K562 (cell line): Measurements from ENCODE around the gene P2RY6. TPM values are rescaled to one million over a fixed set of nuclear protein-coding genes. Genes with fewer than 3 reads are reported as not detected.
A peak's percentile ranks its signal among the peaks of the same experiment; 100 is the strongest.

Experiments used
- ATAC-seq: fragments of 200-7000 bp; cut with Tn5 transposase; 3 replicates; pipeline ENCODE4 v1.9.1; 2020; ENCODE audit warnings: moderate library complexity
- BruUV-seq: library from RNA; stranded (reverse); fragments of 400-500 nt; replicated peaks from 2 replicates; lab custom pipeline; 2021; lab: Mats Ljungman, UMichigan
- CTCF ChIA-PET: fragments of 300-600 bp; formaldehyde crosslinking; extraction: SDS; loops from one replicate; lab custom pipeline; 2021; ENCODE audit warnings: low intra/inter-chr PET ratio; lab: Yijun Ruan, JAX
- POLR2A ChIA-PET: fragments of 300-600, 350-650 bp; sonication (Branson Sonifier 250); formaldehyde crosslinking; extraction: SDS; loops from one replicate; lab custom pipeline; 2021; ENCODE audit warnings: antibody characterized with exemption, inconsistent platforms; lab: Yijun Ruan, JAX
- DNase-seq, 4 experiments: peaks; one replicate each; pipeline versions ENCODE4 v3.0.0 to v3.0.0-alpha.2; 2011 to 2018; ENCODE audit warnings: low spot score in 3 of 4, mixed read lengths in 3 of 4; ENCODE audit errors: extremely low read depth in 1 of 4
- FAIRE-seq: peaks from 2 replicates; lab custom pipeline; 2011; peaks lifted over from hg19 to GRCh38; lab: Jason Lieb, UNC
- H2AFZ ChIP-seq: 2 replicates; pipeline ENCODE4 v1.6.0; 2011; ENCODE audit warnings: low read depth, low read length, control low read depth, inconsistent platforms
- H3K27ac ChIP-seq: fragments of 200-600 bp; 3 replicates; pipeline ENCODE4 v1.8.0; 2011; ENCODE audit warnings: low read depth, mild to moderate bottlenecking, control low read depth, inconsistent platforms, low read length, moderate library complexity, mixed read lengths; ENCODE audit errors: extremely low read depth
- H3K27me3 ChIP-seq, 2 experiments: fragments of 300-600 bp in 1 of 2; 2 replicates in 1 of 2; 3 replicates in 1 of 2; pipeline versions ENCODE4 v1.6.0 to v1.8.0; 2011; ENCODE audit warnings: inconsistent platforms in 2 of 2, low read length in 2 of 2, mild to moderate bottlenecking in 1 of 2, mixed read lengths in 1 of 2, moderate library complexity in 1 of 2; ENCODE audit not compliant: control insufficient read depth in 2 of 2, insufficient read depth in 2 of 2
- H3K36me3 ChIP-seq: fragments of 300-600 bp; 3 replicates; pipeline ENCODE4 v1.8.0; 2011; ENCODE audit warnings: mild to moderate bottlenecking, low read length, inconsistent platforms; ENCODE audit not compliant: control insufficient read depth, insufficient read depth
- H3K4me1 ChIP-seq, 2 experiments: fragments of 200-600 bp in 1 of 2; replicated peaks in 1 of 2; 2 replicates in 1 of 2; 3 replicates in 1 of 2; pipeline versions ENCODE4 v1.5.1 to v1.8.0; 2011; ENCODE audit warnings: inconsistent platforms in 2 of 2, low read length in 2 of 2, mild to moderate bottlenecking in 1 of 2, mixed read lengths in 1 of 2, moderate library complexity in 1 of 2; ENCODE audit not compliant: control insufficient read depth in 2 of 2, insufficient read depth in 2 of 2
- H3K4me2 ChIP-seq: 2 replicates; pipeline ENCODE4 v1.6.1; 2011; ENCODE audit warnings: low read length, control low read depth, inconsistent platforms, mixed read lengths; ENCODE audit not compliant: insufficient read depth
- H3K4me3 ChIP-seq: fragments of 200-600 bp; sonication (generic), shearing (Covaris generic); 2 replicates; pipeline ENCODE4 v1.5.1; 2016; ENCODE audit warnings: control low read depth, inconsistent platforms
- H3K79me2 ChIP-seq: fragments of 200-600 bp; 3 replicates; pipeline ENCODE4 v1.8.0; 2011; ENCODE audit warnings: low read length, inconsistent platforms; ENCODE audit not compliant: control insufficient read depth, insufficient read depth
- H3K9ac ChIP-seq, 2 experiments: 2 replicates each; pipeline versions ENCODE4 v1.6.0 to v1.6.1; 2011; ENCODE audit warnings: low read depth in 2 of 2, low read length in 2 of 2, control low read depth in 1 of 2, inconsistent platforms in 1 of 2, mild to moderate bottlenecking in 1 of 2, mixed read lengths in 1 of 2; ENCODE audit not compliant: insufficient read depth in 1 of 2
- H3K9me1 ChIP-seq: one replicate; pipeline ENCODE4 v1.6.0; 2011; ENCODE audit warnings: inconsistent platforms, mild to moderate bottlenecking, low read length, moderate library complexity; ENCODE audit not compliant: control insufficient read depth, insufficient read depth
- H3K9me3 ChIP-seq: replicated peaks from 2 replicates; pipeline ENCODE4 v1.5.1; 2011; ENCODE audit warnings: low read depth, low read length, inconsistent platforms; ENCODE audit not compliant: control insufficient read depth, insufficient read depth
- H4K20me1 ChIP-seq: replicated peaks from 2 replicates; pipeline ENCODE4 v1.6.1; 2011; ENCODE audit warnings: low read length, inconsistent platforms, mixed read lengths; ENCODE audit not compliant: control insufficient read depth, insufficient read depth
- BCOR ChIP-seq: fragments of 450-650 bp; IDR thresholded peaks from 2 replicates; pipeline ENCODE4 v1.6.1; 2016
- CBX2 ChIP-seq: fragments of 200-600 bp; sonication (generic); IDR thresholded peaks from one replicate; pipeline ENCODE4 v1.6.1; 2012; ENCODE audit warnings: mild to moderate bottlenecking, low read length, inconsistent platforms; ENCODE audit not compliant: insufficient read depth, poor library complexity, severe bottlenecking
- HNRNPLL ChIP-seq: fragments of 200-400 bp; formaldehyde crosslinking; IDR thresholded peaks from 2 replicates; pipeline ENCODE4 v1.6.1; 2017; ENCODE audit warnings: low read length, low read depth, mild to moderate bottlenecking; ENCODE audit not compliant: poor library complexity, severe bottlenecking
- KDM1A ChIP-seq, 2 experiments: fragments of 450-650 bp; IDR thresholded peaks; 2 replicates each; pipeline ENCODE4 v1.6.1; 2016; ENCODE audit warnings: mild to moderate bottlenecking in 2 of 2
- NR4A1 ChIP-seq, 2 experiments: fragments of 250-450 bp in 1 of 2; fragments of 450-650 bp in 1 of 2; sonication (Bioruptor Pico) in 1 of 2; IDR thresholded peaks; 2 replicates each; pipeline versions ENCODE4 v1.4.0 to v1.6.1; 2016 to 2020; ENCODE audit warnings: mild to moderate bottlenecking in 2 of 2, missing compliant biosample characterization in 1 of 2, missing genetic modification characterization in 1 of 2, moderate library complexity in 1 of 2
- RBM25 ChIP-seq: fragments of 200-400 bp; formaldehyde crosslinking; IDR thresholded peaks from 2 replicates; pipeline ENCODE4 v1.6.1; 2018; ENCODE audit warnings: low read length, low read depth, moderate library complexity; ENCODE audit not compliant: severe bottlenecking
- RCOR1 ChIP-seq, 2 experiments: IDR thresholded peaks; 2 replicates each; pipeline ENCODE4 v1.6.1; 2012; ENCODE audit warnings: low read depth in 2 of 2, low read length in 2 of 2, borderline replicate concordance in 1 of 2, improper control_type of control experiment in 1 of 2
- SMARCA5 ChIP-seq: fragments of 450-650 bp; IDR thresholded peaks from 2 replicates; pipeline ENCODE4 v1.6.1; 2016
- TAF15 ChIP-seq: fragments of 200-400 bp; formaldehyde crosslinking; IDR thresholded peaks from 2 replicates; pipeline ENCODE4 v1.6.1; 2017; ENCODE audit warnings: mild to moderate bottlenecking, low read depth, low read length, moderate library complexity
- ZFP36 ChIP-seq: fragments of 150-350 bp; IDR thresholded peaks from 2 replicates; pipeline ENCODE4 v1.6.1; 2018; ENCODE audit warnings: low read length, low read depth; ENCODE audit not compliant: partially characterized antibody
- ZNF408 ChIP-seq: fragments of 250-450 bp; sonication (Bioruptor Pico); IDR thresholded peaks from 2 replicates; pipeline ENCODE4 v1.4.0; 2020; ENCODE audit warnings: low read depth, mild to moderate bottlenecking, moderate library complexity
- ZNF436 ChIP-seq: fragments of 250-450, 450-650 bp; sonication (Bioruptor Pico); formaldehyde crosslinking; IDR thresholded peaks from 2 replicates; pipeline ENCODE4 v1.7.0; 2020; ENCODE audit warnings: mild to moderate bottlenecking
- WGBS: fragments of 100-300 bp; shearing (Covaris generic); methylation state at CpG from one replicate; pipeline ENCODE4 v1.1.6; 2016; ENCODE audit warnings: low coverage, mixed read lengths; ENCODE audit not compliant: insufficient coverage; ENCODE audit errors: missing lambda C conversion rate; 5-methylcytosine and 5-hydroxymethylcytosine counted together
- in situ Hi-C: fragments of 300-500 bp; cut with MboI; formaldehyde crosslinking; loops from 4 replicates; pipeline ENCODE4 v1.15.0; 2018; ENCODE audit warnings: inconsistent platforms, mixed read lengths
- intact Hi-C: fragments of 100-400 bp; cut with micrococcal nuclease; formaldehyde crosslinking; loops from 2 replicates; pipeline ENCODE4 v1.14.2; 2022
- polyA plus RNA-seq, 8 experiments: library from polyadenylated mRNA; depleted of rRNA in 4 of 8; stranded (reverse) in 5 of 8; unstranded in 3 of 8; fragments of >200 nt; fragmentation: Nextera tagmentation in 2 of 8; fragmentation: Illumina TruSeq in 1 of 8; extraction: Ambion mirVana in 2 of 8; extraction: Trizol in 1 of 8; gene quantifications; 2 replicates each; pipeline versions ENCODE4 v1.2.1 to v1.2.3, GENCODE V29; 2011 to 2014; ENCODE audit warnings: inconsistent platforms in 1 of 8, missing spikeins in 1 of 8
- total RNA-seq, 7 experiments: library from RNA; depleted of rRNA in 6 of 7; stranded (reverse); fragments of >200 nt in 6 of 7; fragmentation: Illumina TruSeq in 2 of 7; extraction: Trizol in 2 of 7; gene quantifications; 2 replicates each; pipeline versions ENCODE4 v1.2.1 to v1.2.3, GENCODE V29; 2011 to 2021; ENCODE audit warnings: low replicate concordance in 1 of 7
- TF ChIP-seq, protein P1 (sequence below): sonication (generic); formaldehyde crosslinking; IDR thresholded peaks from 2 replicates; pipeline ENCODE4 v1.8.0; 2022; ENCODE audit warnings: mild to moderate bottlenecking, missing genetic modification reagents
- TF ChIP-seq, protein P2 (sequence below): fragments of 450-650 bp; IDR thresholded peaks from 2 replicates; pipeline ENCODE4 v1.6.1; 2014; ENCODE audit warnings: low read depth, mild to moderate bottlenecking, moderate library complexity, borderline replicate concordance
- TF ChIP-seq, protein P3 (sequence below): fragments of 250-450 bp; sonication (Bioruptor Pico); IDR thresholded peaks from 2 replicates; pipeline ENCODE4 v1.8.0; 2021; ENCODE audit warnings: borderline replicate concordance, mild to moderate bottlenecking, moderate library complexity; ENCODE audit not compliant: poor library complexity, severe bottlenecking

The P2RY6 gene
- total and polyA plus RNA-seq, 9 of the 15 experiments (the other 6 are each of a cell fraction or from before 2014, with no cell fraction given), result not detected

DNA sequence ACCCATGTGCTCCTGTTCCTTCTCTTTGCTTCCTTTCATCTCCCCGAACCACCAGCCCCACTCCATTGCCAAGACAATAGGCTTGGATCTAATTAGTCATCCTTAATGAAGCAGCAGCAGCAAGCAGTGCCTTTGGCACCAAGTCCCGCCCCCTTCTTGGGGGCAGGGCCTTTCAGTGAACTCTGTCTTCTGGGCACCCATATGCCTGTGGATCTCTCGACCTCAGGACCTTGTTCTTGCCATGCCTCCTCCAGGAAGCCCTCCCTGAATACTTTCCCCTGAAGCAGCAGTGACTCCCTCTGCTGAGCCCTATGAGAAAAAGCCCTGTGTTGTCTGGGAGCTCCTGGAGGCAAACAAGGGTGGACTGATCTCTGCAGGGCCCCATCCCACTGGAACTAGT, 68.0 kb downstream of the P2RY6 start:
- FAIRE-seq, result no peak
- in situ Hi-C loops, result no loop called here

More for the DNA sequence above, 68.0 kb downstream of the P2RY6 start:
- Histone ChIP-seq H3K9me1 (no peaks in the 10 kb centered on the region), H3K4me2 (no peak overlapping the region), H3K9me3 (no peaks in the 10 kb centered on the region), H3K36me3 (no peaks in the 10 kb centered on the region), H3K4me1 (peaks cover 2 to 18% of the 10 kb centered on the region in 2 experiments; a peak in 3 of 5 replicates), H4K20me1 (peaks cover 7% of the 10 kb centered on the region; the same call in 1 of the 2 replicates), H3K9ac (0 out of 4 replicates have a peak overlapping the region, but pooled peaks of 1 of the 2 experiments have one; percentile 48), H3K4me3 (no peak overlapping the region), H3K27ac (no peak overlapping the region), H3K27me3 (peaks cover 0 to 20% of the 10 kb centered on the region in 2 experiments; a peak in 3 of 5 replicates), H2AFZ (no peak overlapping the region), H3K79me2 (no peaks in the 10 kb centered on the region)
- ChIA-PET POLR2A (no interaction called here), CTCF (no interaction called here)
- WGBS, result 5% methylated on average over 3 of the region's 3 CpGs
- ATAC-seq (no peak), DNase-seq (no peak)
- intact Hi-C loops, result no loop called here
- no TSS peak for BruUV-seq
- TF ChIP-seq BCOR, result 0 out of 2 replicates have a peak, but pooled peaks have one; percentile 29
- TF ChIP-seq, protein P1, sequence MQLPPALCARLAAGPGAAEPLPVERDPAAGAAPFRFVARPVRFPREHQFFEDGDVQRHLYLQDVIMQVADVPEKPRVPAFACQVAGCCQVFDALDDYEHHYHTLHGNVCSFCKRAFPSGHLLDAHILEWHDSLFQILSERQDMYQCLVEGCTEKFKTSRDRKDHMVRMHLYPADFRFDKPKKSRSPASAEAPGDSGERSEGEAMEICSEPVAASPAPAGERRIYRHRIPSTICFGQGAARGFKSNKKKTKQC, result no peak
- peak in 1 of 2 experiments; percentile 21; a peak in 1 of 4 replicates for TF ChIP-seq KDM1A (IDR thresholded peaks at IDR 0.05)
- TF ChIP-seq ZNF408 (CRISPR knock-in tag), result no peak
- TF ChIP-seq ZFP36, result peak; percentile 99
- no peak for TF ChIP-seq TAF15
- TF ChIP-seq ZNF436 (CRISPR knock-in tag), result peak; percentile 84
- no peak for TF ChIP-seq NR4A1 (CRISPR knock-in tag; IDR thresholded peaks at IDR 0.05)
- no peak for TF ChIP-seq NR4A1 (tag; IDR thresholded peaks at IDR 0.05)
- TF ChIP-seq RCOR1 (IDR thresholded peaks at IDR 0.05; ENCODE audit: borderline replicate concordance in 1 of 2, low read depth in 2 of 2, low read length in 2 of 2), result 0 out of 4 replicates have a peak, but pooled peaks of 1 of the 2 experiments have one; percentile 11
- TF ChIP-seq, protein P2, sequence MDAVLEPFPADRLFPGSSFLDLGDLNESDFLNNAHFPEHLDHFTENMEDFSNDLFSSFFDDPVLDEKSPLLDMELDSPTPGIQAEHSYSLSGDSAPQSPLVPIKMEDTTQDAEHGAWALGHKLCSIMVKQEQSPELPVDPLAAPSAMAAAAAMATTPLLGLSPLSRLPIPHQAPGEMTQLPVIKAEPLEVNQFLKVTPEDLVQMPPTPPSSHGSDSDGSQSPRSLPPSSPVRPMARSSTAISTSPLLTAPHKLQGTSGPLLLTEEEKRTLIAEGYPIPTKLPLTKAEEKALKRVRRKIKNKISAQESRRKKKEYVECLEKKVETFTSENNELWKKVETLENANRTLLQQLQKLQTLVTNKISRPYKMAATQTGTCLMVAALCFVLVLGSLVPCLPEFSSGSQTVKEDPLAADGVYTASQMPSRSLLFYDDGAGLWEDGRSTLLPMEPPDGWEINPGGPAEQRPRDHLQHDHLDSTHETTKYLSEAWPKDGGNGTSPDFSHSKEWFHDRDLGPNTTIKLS, result no peak
- peak; percentile 78; the same call in 1 of the 2 replicates for TF ChIP-seq SMARCA5
- TF ChIP-seq, protein P3, sequence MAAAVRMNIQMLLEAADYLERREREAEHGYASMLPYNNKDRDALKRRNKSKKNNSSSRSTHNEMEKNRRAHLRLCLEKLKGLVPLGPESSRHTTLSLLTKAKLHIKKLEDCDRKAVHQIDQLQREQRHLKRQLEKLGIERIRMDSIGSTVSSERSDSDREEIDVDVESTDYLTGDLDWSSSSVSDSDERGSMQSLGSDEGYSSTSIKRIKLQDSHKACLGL (CRISPR knock-in tag), result no peak
- peak; percentile 83 for TF ChIP-seq RBM25
- no peak for TF ChIP-seq HNRNPLL
- TF ChIP-seq CBX2, result no peak
